Left ventricle myocardium inferior (tissue), 1 donor: ENCODE results near the gene NKX6-2. TPM values are rescaled to one million over a fixed set of nuclear protein-coding genes. Genes with fewer than 3 reads are reported as not detected.

ENCODE experiments used
- DNase-seq: peaks from one replicate; pipeline ENCODE4 v3.0.0-alpha.2; 2020
- H3K27ac ChIP-seq: fragments of 200-600 bp; replicated peaks from 2 replicates; pipeline ENCODE4 v1.8.0; 2021
- H3K27me3 ChIP-seq: fragments of 200-600 bp; 2 replicates; pipeline ENCODE4 v1.8.0; 2021; ENCODE audit warnings: low read depth
- H3K36me3 ChIP-seq: fragments of 200-600 bp; 2 replicates; pipeline ENCODE4 v1.8.0; 2021
- H3K4me1 ChIP-seq: fragments of 200-600 bp; 2 replicates; pipeline ENCODE4 v1.8.0; 2021
- H3K4me3 ChIP-seq: fragments of 200-600 bp; 2 replicates; pipeline ENCODE4 v1.8.0; 2021; ENCODE audit warnings: mild to moderate bottlenecking, moderate library complexity
- H3K9me3 ChIP-seq: fragments of 200-600 bp; replicated peaks from 2 replicates; pipeline ENCODE4 v1.8.0; 2021
- CTCF ChIP-seq: fragments of 200-600 bp; IDR thresholded peaks from 2 replicates; pipeline ENCODE4 v1.8.0; 2021; ENCODE audit warnings: antibody characterized with exemption, mild to moderate bottlenecking, borderline replicate concordance
- intact Hi-C: fragments of 100-400 bp; cut with micrococcal nuclease; formaldehyde crosslinking; loops from one replicate; pipeline ENCODE4 v1.11.0; 2022
- total RNA-seq: library from RNA; stranded (reverse); fragmentation: NEBNext Ultra II Directional; extraction: Animal tissue kit (Norgen Biotek cat#: 25700); gene quantifications from one replicate; pipeline ENCODE4 v1.2.1, GENCODE V29; 2021
- donor health status: DM: no; HTN: yes; CAD: no; lungs with severe emphysema.

Gene NKX6-2
- total RNA-seq, 1 donor from 2014 or later = not detected

GRCh38 chr10:132815168-132815857 lies 29.4 kb upstream of the NKX6-2 start:
- Histone ChIP-seq H3K4me3 (no peak overlapping the region), H3K27ac (no peak overlapping the region), H3K4me1 (no peaks in the 10 kb centered on the region), H3K27me3 (peaks cover 92% of the 10 kb centered on the region), H3K9me3 (peaks cover 11% of the 10 kb centered on the region), H3K36me3 (no peaks in the 10 kb centered on the region)
- no peak for DNase-seq
- TF ChIP-seq CTCF = no peak
- intact Hi-C loops = no loop called here

- TF ChIP-seq CTCF = no peak
- Histone ChIP-seq H3K9me3 (peaks cover 6% of the 10 kb centered on the region), H3K36me3 (no peaks in the 10 kb centered on the region), H3K27me3 (peaks cover 92% of the 10 kb centered on the region), H3K27ac (no peak overlapping the region), H3K4me3 (no peak overlapping the region), H3K4me1 (no peaks in the 10 kb centered on the region)
- DNase-seq = peak; percentile 7
- intact Hi-C loops = no loop called here
Measured at GRCh38 chr10:132814469-132814856, 28.5 kb upstream of the NKX6-2 start.

GRCh38 chr10:132813560-132814468 lies 27.9 kb upstream of the NKX6-2 start:
- Histone ChIP-seq H3K4me3 (no peak overlapping the region), H3K27me3 (peaks cover 94% of the 10 kb centered on the region), H3K36me3 (no peaks in the 10 kb centered on the region), H3K9me3 (no peaks in the 10 kb centered on the region), H3K27ac (no peak overlapping the region), H3K4me1 (no peaks in the 10 kb centered on the region)
- no peak for TF ChIP-seq CTCF
- no peak for DNase-seq
- intact Hi-C loops = no loop called here

GRCh38 chr10:132813001-132813401 lies 27.1 kb upstream of the NKX6-2 start:
- no peak for DNase-seq
- Histone ChIP-seq H3K4me3 (no peak overlapping the region), H3K36me3 (no peaks in the 10 kb centered on the region), H3K9me3 (no peaks in the 10 kb centered on the region), H3K4me1 (no peaks in the 10 kb centered on the region), H3K27me3 (peaks cover 95% of the 10 kb centered on the region), H3K27ac (no peak overlapping the region)
- intact Hi-C loops = no loop called here
- TF ChIP-seq CTCF = no peak

GRCh38 chr10:132812520-132812919 lies 26.6 kb upstream of the NKX6-2 start:
- TF ChIP-seq CTCF = no peak
- Histone ChIP-seq H3K27ac (no peak overlapping the region), H3K9me3 (no peaks in the 10 kb centered on the region), H3K4me3 (no peak overlapping the region), H3K36me3 (no peaks in the 10 kb centered on the region), H3K4me1 (no peaks in the 10 kb centered on the region), H3K27me3 (peaks cover 95% of the 10 kb centered on the region)
- intact Hi-C loops = no loop called here
- DNase-seq = no peak
